DND-41 (cell line): ENCODE measurements around the gene TMEM39A.

Experiments
- EZH2 ChIP-seq: IDR thresholded peaks from 3 replicates; pipeline ENCODE4 v1.6.1; 2012; ENCODE audit warnings: borderline replicate concordance, low read depth, mild to moderate bottlenecking, moderate library complexity, low read length, inconsistent platforms; ENCODE audit not compliant: severe bottlenecking
- TF ChIP-seq, protein P1 (sequence below): IDR thresholded peaks from 2 replicates; pipeline ENCODE4 v1.5.1; 2012; ENCODE audit warnings: borderline replicate concordance, low read length, moderate library complexity, mild to moderate bottlenecking; ENCODE audit not compliant: poor library complexity, severe bottlenecking; ENCODE audit errors: extremely low read depth

DNA sequence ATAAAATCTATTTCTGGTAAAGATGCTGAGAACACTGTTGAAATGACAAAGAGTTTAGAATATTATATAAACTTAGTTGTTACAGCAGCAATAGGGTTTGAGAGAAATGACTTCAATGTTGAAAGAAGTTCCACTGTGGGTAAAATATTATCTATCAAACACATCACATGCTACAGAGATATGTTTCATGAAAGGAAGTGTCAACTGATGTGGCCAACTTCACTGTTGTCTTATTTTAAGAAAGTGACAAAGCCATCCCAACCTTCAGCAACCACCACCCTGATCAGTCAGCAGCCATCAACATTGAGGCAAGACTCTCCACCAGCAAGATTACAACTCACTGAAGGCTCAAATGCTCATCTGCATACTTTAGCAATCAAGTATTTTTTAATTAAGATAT is 20.2 kb downstream of the TMEM39A start:
- TF ChIP-seq, protein P1, sequence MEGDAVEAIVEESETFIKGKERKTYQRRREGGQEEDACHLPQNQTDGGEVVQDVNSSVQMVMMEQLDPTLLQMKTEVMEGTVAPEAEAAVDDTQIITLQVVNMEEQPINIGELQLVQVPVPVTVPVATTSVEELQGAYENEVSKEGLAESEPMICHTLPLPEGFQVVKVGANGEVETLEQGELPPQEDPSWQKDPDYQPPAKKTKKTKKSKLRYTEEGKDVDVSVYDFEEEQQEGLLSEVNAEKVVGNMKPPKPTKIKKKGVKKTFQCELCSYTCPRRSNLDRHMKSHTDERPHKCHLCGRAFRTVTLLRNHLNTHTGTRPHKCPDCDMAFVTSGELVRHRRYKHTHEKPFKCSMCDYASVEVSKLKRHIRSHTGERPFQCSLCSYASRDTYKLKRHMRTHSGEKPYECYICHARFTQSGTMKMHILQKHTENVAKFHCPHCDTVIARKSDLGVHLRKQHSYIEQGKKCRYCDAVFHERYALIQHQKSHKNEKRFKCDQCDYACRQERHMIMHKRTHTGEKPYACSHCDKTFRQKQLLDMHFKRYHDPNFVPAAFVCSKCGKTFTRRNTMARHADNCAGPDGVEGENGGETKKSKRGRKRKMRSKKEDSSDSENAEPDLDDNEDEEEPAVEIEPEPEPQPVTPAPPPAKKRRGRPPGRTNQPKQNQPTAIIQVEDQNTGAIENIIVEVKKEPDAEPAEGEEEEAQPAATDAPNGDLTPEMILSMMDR = no peak
- no peak for TF ChIP-seq EZH2
